ENCODE measurements around the gene TOP3B. TPM values are rescaled to one million over a fixed set of nuclear protein-coding genes. Genes with fewer than 3 reads are reported as not detected.

TOP3B gene
- total and polyA plus RNA-seq, 10 of the 15 experiments (the other 5 are each of a cell fraction or from before 2014, with no cell fraction given), result 0.60 to 47.3 (median 33.7) TPM

DNA sequence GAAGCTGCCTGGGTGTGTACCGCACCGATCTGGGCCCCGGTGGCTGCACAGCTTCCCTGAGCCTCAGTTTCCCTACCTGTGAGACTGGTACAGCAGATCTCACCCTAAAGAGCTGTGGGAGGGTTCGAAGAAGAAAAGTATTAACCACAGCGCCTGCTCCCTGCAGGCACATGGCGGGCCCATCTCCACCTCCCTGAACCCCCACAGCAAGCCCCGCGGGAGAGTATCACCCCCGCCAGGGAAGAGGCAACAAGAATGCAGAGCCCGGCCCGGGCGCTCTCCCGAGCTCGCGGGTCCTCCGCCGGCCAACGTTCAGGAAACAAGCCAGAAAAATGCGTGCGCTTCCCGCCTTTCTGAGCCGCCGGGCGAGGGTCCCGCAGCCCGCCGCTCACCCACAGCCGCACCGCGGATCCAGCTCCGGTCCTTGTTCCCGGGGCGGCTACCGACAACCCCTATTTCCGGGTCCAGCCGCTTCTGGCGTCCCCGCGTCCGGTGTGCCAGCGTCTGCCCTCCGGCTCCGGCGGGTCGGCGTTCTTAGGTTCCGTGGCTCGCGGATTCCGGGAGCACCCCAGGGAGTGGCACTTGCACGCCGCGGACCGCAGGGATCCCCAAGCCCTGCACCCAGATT is at the start of gene TOP3B (continued):
- TF ChIP-seq NKRF (conservative IDR thresholded peaks at IDR 0.05) (peak; percentile 70; the same call in 1 of the 2 replicates), FOS (IDR thresholded peaks at IDR 0.05; ENCODE audit: borderline replicate concordance, extremely low read depth, insufficient read length) (no peak), RELA (IDR thresholded peaks at IDR 0.05; ENCODE audit: borderline replicate concordance, partially characterized antibody) (peak; percentile 93), MEF2B (IDR thresholded peaks at IDR 0.05; ENCODE audit: partially characterized antibody, poor library complexity, severe bottlenecking) (peak; percentile 57), CHD4 (IDR thresholded peaks at IDR 0.05) (no peak), ATF7 (IDR thresholded peaks at IDR 0.05; ENCODE audit: low read depth) (no peak; the same call in 1 of the 2 replicates), RAD51 (IDR thresholded peaks at IDR 0.05) (no peak), USF2 (IDR thresholded peaks at IDR 0.05; ENCODE audit: borderline replicate concordance, low read depth, low read length) (no peak), ZNF592 (IDR thresholded peaks at IDR 0.05) (no peak), TCF3 (IDR thresholded peaks at IDR 0.05; ENCODE audit: borderline replicate concordance, insufficient read depth, low read depth, low read length) (peak; percentile 84), NFXL1 (IDR thresholded peaks at IDR 0.05; ENCODE audit: borderline replicate concordance) (0 out of 2 replicates have a peak, but pooled peaks have one; percentile 71), SMAD5 (IDR thresholded peaks at IDR 0.05; ENCODE audit: low read depth) (0 out of 2 replicates have a peak, but pooled peaks have one; percentile 39), ZSCAN29 (IDR thresholded peaks at IDR 0.05) (peak; percentile 86)
- TF ChIP-seq, protein P1, sequence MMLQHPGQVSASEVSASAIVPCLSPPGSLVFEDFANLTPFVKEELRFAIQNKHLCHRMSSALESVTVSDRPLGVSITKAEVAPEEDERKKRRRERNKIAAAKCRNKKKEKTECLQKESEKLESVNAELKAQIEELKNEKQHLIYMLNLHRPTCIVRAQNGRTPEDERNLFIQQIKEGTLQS (IDR thresholded peaks at IDR 0.05; ENCODE audit: borderline replicate concordance, extremely low read depth, low read depth, low read length), result no peak
- TF ChIP-seq, protein P2, sequence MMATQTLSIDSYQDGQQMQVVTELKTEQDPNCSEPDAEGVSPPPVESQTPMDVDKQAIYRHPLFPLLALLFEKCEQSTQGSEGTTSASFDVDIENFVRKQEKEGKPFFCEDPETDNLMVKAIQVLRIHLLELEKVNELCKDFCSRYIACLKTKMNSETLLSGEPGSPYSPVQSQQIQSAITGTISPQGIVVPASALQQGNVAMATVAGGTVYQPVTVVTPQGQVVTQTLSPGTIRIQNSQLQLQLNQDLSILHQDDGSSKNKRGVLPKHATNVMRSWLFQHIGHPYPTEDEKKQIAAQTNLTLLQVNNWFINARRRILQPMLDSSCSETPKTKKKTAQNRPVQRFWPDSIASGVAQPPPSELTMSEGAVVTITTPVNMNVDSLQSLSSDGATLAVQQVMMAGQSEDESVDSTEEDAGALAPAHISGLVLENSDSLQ (IDR thresholded peaks at IDR 0.05), result peak; percentile 72
- TF ChIP-seq, protein P3, sequence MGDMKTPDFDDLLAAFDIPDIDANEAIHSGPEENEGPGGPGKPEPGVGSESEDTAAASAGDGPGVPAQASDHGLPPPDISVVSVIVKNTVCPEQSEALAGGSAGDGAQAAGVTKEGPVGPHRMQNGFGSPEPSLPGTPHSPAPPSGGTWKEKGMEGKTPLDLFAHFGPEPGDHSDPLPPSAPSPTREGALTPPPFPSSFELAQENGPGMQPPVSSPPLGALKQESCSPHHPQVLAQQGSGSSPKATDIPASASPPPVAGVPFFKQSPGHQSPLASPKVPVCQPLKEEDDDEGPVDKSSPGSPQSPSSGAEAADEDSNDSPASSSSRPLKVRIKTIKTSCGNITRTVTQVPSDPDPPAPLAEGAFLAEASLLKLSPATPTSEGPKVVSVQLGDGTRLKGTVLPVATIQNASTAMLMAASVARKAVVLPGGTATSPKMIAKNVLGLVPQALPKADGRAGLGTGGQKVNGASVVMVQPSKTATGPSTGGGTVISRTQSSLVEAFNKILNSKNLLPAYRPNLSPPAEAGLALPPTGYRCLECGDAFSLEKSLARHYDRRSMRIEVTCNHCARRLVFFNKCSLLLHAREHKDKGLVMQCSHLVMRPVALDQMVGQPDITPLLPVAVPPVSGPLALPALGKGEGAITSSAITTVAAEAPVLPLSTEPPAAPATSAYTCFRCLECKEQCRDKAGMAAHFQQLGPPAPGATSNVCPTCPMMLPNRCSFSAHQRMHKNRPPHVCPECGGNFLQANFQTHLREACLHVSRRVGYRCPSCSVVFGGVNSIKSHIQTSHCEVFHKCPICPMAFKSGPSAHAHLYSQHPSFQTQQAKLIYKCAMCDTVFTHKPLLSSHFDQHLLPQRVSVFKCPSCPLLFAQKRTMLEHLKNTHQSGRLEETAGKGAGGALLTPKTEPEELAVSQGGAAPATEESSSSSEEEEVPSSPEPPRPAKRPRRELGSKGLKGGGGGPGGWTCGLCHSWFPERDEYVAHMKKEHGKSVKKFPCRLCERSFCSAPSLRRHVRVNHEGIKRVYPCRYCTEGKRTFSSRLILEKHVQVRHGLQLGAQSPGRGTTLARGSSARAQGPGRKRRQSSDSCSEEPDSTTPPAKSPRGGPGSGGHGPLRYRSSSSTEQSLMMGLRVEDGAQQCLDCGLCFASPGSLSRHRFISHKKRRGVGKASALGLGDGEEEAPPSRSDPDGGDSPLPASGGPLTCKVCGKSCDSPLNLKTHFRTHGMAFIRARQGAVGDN (IDR thresholded peaks at IDR 0.05), result peak; percentile 44
